Lower leg skin (tissue), 4 donors: ENCODE results near the gene CEP350. TPM values are rescaled to one million over a fixed set of nuclear protein-coding genes. Genes with fewer than 3 reads are reported as not detected.

Experiments used
- DNase-seq, 2 donors: peaks; one replicate each; pipeline ENCODE4 v3.0.0-alpha.2; 2019; ENCODE audit warnings: low spot score in 2 of 2
- H3K4me3 ChIP-seq: fragments of 200-600 bp; sonication (generic); 2 replicates; pipeline ENCODE4 v1.5.1; 2017; ENCODE audit warnings: mild to moderate bottlenecking, low read depth; ENCODE audit not compliant: poor library complexity, severe bottlenecking
- POLR2A ChIP-seq, 2 donors: fragments of 450-650 bp; IDR thresholded peaks; one replicate each; pipeline ENCODE4 v1.6.1; 2016 to 2017; ENCODE audit warnings: antibody characterized with exemption in 2 of 2, mild to moderate bottlenecking in 1 of 2, moderate library complexity in 1 of 2
- WGBS, 2 donors: methylation state at CpG; one replicate each; pipeline ENCODE4 v1.1.5; 2018; 5-methylcytosine and 5-hydroxymethylcytosine counted together
- intact Hi-C: fragments of 100-400 bp; cut with DNase I; formaldehyde crosslinking; loops from one replicate; pipeline ENCODE4 v1.15.0; 2023; ENCODE audit warnings: low total_unique reads
- total RNA-seq, 4 donors: library from RNA; depleted of rRNA; stranded (reverse); fragments of >200 nt; gene quantifications; one replicate each; pipeline ENCODE4 v1.1.0, GENCODE V29; 2016
- TF ChIP-seq, protein P1 (sequence below), 3 donors: fragments of 450-650 bp; IDR thresholded peaks; one replicate each; pipeline ENCODE4 v1.5.1; 2016; ENCODE audit warnings: antibody characterized with exemption in 3 of 3, mild to moderate bottlenecking in 3 of 3, moderate library complexity in 2 of 3

The CEP350 gene
- total RNA-seq, 4 donors from 2014 or later, result 55.8 to 85.6 (median 59.9) TPM

DNA sequence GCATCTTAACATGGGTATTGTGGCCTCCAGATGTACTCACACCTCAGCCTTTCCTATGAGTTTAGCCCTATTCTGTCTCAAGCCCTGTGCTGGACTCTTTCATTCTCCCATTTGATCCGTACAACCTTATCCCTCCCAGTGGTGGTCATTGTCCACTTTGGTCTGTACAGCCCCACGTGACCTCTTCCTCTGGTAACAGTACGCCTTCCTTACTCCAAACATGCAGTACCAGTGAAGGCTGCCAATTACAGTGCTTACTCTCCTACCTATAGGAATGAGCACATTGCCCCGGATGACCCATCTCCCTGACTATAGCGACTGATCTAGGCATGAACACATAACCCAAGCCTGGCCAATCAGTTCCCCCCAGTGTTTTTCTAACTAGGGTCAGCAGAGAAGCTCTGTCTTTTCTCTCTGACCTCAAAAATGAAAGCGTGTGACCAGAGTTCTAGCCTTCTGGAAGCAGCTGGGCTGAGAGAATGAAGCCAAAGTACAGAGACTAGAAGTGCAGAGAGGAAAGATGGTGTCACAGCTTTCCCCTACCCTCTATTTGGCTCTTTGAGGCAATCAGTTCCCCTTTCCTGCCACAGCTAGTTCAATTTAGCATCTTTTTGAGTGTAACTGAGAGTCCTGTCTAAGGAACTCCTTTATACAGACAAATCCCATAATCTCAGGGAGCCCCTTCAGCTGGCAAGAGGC lies 190.2 kb downstream of the CEP350 start:
- 81 to 83% methylated on average over 6 of the region's 6 CpGs for WGBS, 2 donors
- intact Hi-C loops, result no loop called here
- no peak for DNase-seq
- TF ChIP-seq POLR2A (IDR thresholded peaks at IDR 0.05), result no peak
- TF ChIP-seq, protein P1, sequence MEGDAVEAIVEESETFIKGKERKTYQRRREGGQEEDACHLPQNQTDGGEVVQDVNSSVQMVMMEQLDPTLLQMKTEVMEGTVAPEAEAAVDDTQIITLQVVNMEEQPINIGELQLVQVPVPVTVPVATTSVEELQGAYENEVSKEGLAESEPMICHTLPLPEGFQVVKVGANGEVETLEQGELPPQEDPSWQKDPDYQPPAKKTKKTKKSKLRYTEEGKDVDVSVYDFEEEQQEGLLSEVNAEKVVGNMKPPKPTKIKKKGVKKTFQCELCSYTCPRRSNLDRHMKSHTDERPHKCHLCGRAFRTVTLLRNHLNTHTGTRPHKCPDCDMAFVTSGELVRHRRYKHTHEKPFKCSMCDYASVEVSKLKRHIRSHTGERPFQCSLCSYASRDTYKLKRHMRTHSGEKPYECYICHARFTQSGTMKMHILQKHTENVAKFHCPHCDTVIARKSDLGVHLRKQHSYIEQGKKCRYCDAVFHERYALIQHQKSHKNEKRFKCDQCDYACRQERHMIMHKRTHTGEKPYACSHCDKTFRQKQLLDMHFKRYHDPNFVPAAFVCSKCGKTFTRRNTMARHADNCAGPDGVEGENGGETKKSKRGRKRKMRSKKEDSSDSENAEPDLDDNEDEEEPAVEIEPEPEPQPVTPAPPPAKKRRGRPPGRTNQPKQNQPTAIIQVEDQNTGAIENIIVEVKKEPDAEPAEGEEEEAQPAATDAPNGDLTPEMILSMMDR (IDR thresholded peaks at IDR 0.05), result no peak
- H3K4me3 ChIP-seq, result no peak overlapping the region

DNA sequence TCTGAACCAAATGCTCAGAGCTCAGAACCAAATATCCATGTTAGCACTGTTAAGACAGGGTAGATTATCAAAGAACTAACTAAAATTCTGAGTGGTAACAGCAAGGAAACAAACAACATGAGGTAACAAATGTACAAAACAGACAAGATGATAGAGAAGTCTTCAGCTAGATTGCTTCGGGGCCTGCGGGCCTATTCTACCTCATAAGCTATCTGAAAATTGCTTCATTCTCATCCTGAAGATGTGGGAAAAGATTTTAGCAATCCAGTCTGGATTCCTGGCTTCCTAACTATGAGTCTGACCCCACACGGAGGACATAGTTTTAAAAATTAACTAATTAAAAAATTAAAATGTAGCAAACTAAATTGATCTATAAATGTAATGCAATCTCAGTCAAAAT lies 190.8 kb downstream of the CEP350 start:
- 84 to 94% methylated on average over 3 of the region's 3 CpGs for WGBS, 2 donors
- no peak for DNase-seq
- no peak for TF ChIP-seq POLR2A (IDR thresholded peaks at IDR 0.05)
- TF ChIP-seq, protein P1 (IDR thresholded peaks at IDR 0.05), result no peak
- intact Hi-C loops, result no loop called here
- H3K4me3 ChIP-seq, result no peak overlapping the region

DNA sequence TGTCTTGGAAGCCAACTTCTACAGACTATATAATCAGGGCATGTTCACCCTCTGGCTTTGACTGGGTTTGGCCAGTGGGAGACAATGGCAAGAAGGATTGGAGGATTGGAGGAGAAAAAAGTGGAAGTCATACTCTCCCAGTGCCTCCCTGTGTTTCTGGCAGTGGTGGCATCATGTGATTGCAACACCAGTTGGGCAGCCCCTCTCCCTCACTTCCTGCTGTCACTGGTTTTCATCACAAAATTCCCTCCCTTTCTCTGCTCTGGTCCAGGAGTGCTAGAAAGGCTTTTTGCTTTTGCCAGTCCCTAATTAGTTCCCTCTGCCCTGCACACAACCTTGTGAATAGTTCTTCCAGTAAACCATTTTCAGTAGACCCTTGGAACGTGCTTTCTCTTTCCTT lies 196.4 kb downstream of the CEP350 start:
- intact Hi-C loops, result no loop called here
- 55 to 60% methylated on average over 1 of the region's 1 CpG for WGBS, 2 donors
- DNase-seq, result no peak

DNA sequence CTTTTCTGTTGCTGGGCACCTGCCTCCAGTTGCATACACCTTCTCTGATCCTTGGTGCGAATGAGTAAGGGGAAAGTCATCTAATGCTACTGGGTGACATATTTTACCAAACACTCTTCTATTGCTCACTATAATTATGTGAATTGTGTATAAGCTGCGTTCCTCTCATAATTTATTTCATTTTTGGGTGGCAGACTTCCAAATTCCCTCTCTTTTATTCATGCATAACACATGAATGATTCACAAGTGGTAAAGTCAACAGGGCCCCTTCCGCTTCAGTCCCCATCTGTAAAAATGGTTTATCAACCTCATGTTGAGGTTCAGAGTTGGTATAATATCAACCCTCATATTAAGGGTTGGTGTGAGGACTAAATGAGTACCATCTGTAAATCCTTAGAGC lies 196.9 kb downstream of the CEP350 start:
- TF ChIP-seq POLR2A (IDR thresholded peaks at IDR 0.05), result no peak
- TF ChIP-seq, protein P1 (IDR thresholded peaks at IDR 0.05), result no peak
- 62 to 66% methylated on average over 3 of the region's 3 CpGs for whole genome bisulfite sequencing, 2 donors

More for the DNA sequence above, 196.4 kb downstream of the CEP350 start:
- TF ChIP-seq, protein P1 (IDR thresholded peaks at IDR 0.05), result no peak
- TF ChIP-seq POLR2A (IDR thresholded peaks at IDR 0.05), result no peak
- H3K4me3 ChIP-seq, result no peak overlapping the region

DNA sequence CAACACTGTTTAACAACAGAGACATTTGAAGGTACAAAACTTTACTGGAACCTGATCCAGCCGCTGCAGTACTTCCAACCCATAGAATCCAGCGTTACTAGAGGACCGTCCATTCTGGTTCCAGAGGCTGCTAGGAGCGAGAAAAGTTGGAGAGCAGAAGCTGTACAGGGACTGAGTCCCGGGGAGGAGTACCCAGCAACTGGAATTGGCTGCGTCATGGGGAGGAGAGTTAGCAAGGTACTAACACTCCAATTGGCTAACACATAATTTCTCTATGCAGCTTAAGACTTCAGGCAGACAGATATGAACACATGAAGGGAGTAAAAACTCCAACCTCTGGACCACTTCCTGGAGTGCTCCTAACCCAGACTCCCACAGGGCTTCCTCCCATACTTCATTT lies 198.0 kb downstream of the CEP350 start:
- no peak for TF ChIP-seq POLR2A (IDR thresholded peaks at IDR 0.05)
- TF ChIP-seq, protein P1 (IDR thresholded peaks at IDR 0.05), result no peak
- H3K4me3 ChIP-seq, result no peak overlapping the region
- no peak for DNase-seq
- WGBS, 2 donors, result 94% methylated on average over 6 of the region's 6 CpGs
- intact Hi-C loops, result no loop called here

More for the DNA sequence above, 196.9 kb downstream of the CEP350 start:
- H3K4me3 ChIP-seq, result no peak overlapping the region
- no peak for DNase-seq
- intact Hi-C loops, result no loop called here

DNA sequence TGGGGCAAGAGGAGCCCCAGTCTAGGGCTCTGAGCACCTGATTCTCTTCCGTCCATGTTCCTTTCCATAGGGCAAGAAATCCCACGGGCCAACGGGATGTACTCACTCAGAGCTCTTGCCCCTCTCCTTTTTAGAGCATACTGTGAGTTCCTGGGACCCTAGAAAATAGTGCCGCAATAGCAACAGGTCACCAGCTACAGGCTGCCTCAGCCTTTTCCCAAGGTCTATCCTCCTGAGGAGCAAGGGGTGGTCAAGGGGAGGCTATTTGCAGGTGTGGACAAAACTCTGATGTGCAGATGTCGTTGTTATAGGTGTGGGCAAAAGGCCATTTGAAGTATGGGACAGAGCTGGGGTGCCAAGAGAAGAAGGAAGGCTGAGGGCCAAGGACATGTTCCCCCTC lies 198.4 kb downstream of the CEP350 start:
- DNase-seq, result no peak
- 90 to 99% methylated on average over 5 of the region's 5 CpGs for WGBS, 2 donors
- intact Hi-C loops, result no loop called here
- no peak for TF ChIP-seq POLR2A (IDR thresholded peaks at IDR 0.05)
- TF ChIP-seq, protein P1 (IDR thresholded peaks at IDR 0.05), result no peak
- H3K4me3 ChIP-seq, result no peak overlapping the region
